Measurements from ENCODE around the gene SLIT3. TPM values are rescaled to one million over a fixed set of nuclear protein-coding genes. Genes with fewer than 3 reads are reported as not detected.
A peak's percentile ranks its signal among the peaks of the same experiment; 100 is the strongest.

Gene SLIT3
- total and polyA plus RNA-seq, 9 of the 15 experiments (the other 6 are each of a cell fraction or from before 2014, with no cell fraction given), result 0.01 to 0.04 TPM; not detected in 7

DNA sequence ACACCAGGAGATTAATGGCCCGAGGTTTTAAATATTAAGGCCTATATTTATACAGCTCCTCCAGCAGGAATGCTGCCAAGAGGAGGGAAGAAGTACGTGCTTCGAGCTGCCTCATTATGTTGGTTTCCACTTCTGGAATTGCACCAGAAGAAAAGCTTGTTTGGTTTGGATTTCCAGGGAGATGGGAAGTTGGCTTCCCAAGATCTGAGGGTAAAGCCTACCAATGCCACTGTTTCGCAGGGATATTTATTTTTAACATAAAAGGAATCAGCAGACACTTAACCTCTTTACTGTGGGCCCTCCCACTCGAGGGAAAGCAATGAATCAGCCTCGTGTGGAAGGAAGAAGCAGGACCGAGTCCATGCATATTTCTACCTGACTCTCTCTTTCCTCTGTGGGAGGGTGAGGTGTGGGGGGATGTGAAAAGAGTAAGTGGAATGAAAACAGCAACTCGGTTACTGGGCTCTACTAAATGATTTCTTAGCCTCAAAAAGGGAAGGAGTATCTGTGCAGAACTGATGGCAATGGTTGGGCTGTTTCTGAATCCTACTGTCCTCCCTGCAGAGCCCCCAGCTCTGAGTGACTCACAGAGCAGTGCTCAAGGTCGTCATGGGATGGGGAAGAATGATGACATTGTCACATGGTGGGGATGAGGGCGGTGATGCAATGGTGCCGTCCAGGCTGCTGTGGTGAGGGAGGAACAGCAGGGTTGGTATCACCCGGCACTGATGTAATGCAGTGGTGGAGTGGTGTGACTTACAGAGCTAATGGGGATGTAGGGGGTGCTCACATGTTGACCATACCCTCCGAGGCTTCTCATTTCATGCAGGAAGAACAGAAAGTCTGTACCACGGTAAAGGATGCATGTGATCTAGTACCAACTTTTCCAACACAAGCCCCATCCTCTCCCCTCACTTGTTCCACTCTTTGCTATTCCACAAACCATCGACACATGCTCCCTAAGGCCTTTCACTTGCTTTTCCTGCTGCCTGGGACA, 506.8 kb downstream of the SLIT3 start (continued):
- TF ChIP-seq SIN3A (IDR thresholded peaks at IDR 0.05; ENCODE audit: borderline replicate concordance in 2 of 2, control insufficient read depth in 1 of 2, low read depth in 2 of 2, low read length in 2 of 2), result no peak
- TF ChIP-seq ZNF274 (IDR thresholded peaks at IDR 0.05; ENCODE audit: borderline replicate concordance, low read depth, low read length), result no peak
- no peak for TF ChIP-seq ETV6 (IDR thresholded peaks at IDR 0.05; ENCODE audit: borderline replicate concordance in 1 of 2, low read depth in 2 of 2, low read length in 1 of 2)
- TF ChIP-seq ETV6 (CRISPR knock-in tag; IDR thresholded peaks at IDR 0.05; ENCODE audit: borderline replicate concordance), result no peak
- no peak for TF ChIP-seq KDM4B (IDR thresholded peaks at IDR 0.05; ENCODE audit: borderline replicate concordance in 2 of 2, low read depth in 1 of 2)
- no peak for TF ChIP-seq BRD9 (IDR thresholded peaks at IDR 0.05; ENCODE audit: low read depth, partially characterized antibody)
- no peak for TF ChIP-seq NCOA4 (IDR thresholded peaks at IDR 0.05; ENCODE audit: partially characterized antibody)
- TF ChIP-seq ZNF384 (IDR thresholded peaks at IDR 0.05; ENCODE audit: low read depth, low read length), result no peak
- no peak for TF ChIP-seq ZNF707 (CRISPR knock-in tag; conservative IDR thresholded peaks at IDR 0.05)
- no peak for TF ChIP-seq ZNF324 (CRISPR knock-in tag; IDR thresholded peaks at IDR 0.05)
- TF ChIP-seq, protein P1, sequence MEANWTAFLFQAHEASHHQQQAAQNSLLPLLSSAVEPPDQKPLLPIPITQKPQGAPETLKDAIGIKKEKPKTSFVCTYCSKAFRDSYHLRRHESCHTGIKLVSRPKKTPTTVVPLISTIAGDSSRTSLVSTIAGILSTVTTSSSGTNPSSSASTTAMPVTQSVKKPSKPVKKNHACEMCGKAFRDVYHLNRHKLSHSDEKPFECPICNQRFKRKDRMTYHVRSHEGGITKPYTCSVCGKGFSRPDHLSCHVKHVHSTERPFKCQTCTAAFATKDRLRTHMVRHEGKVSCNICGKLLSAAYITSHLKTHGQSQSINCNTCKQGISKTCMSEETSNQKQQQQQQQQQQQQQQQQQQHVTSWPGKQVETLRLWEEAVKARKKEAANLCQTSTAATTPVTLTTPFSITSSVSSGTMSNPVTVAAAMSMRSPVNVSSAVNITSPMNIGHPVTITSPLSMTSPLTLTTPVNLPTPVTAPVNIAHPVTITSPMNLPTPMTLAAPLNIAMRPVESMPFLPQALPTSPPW (CRISPR knock-in tag; IDR thresholded peaks at IDR 0.05), result 0 out of 2 replicates have a peak, but pooled peaks have one; percentile 13
- TF ChIP-seq SRSF3 (IDR thresholded peaks at IDR 0.05; ENCODE audit: insufficient read depth, low read length), result no peak
- TF ChIP-seq, protein P2, sequence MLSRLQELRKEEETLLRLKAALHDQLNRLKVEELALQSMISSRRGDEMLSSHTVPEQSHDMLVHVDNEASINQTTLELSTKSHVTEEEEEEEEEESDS (CRISPR knock-in tag; IDR thresholded peaks at IDR 0.05), result no peak
- no peak for TF ChIP-seq CSDE1 (IDR thresholded peaks at IDR 0.05)
- no peak for TF ChIP-seq NFXL1 (CRISPR knock-in tag; IDR thresholded peaks at IDR 0.05)
- TF ChIP-seq BRCA1 (IDR thresholded peaks at IDR 0.05), result no peak
- no peak for TF ChIP-seq BRCA1 (CRISPR knock-in tag; IDR thresholded peaks at IDR 0.05)
- TF ChIP-seq, protein P3, sequence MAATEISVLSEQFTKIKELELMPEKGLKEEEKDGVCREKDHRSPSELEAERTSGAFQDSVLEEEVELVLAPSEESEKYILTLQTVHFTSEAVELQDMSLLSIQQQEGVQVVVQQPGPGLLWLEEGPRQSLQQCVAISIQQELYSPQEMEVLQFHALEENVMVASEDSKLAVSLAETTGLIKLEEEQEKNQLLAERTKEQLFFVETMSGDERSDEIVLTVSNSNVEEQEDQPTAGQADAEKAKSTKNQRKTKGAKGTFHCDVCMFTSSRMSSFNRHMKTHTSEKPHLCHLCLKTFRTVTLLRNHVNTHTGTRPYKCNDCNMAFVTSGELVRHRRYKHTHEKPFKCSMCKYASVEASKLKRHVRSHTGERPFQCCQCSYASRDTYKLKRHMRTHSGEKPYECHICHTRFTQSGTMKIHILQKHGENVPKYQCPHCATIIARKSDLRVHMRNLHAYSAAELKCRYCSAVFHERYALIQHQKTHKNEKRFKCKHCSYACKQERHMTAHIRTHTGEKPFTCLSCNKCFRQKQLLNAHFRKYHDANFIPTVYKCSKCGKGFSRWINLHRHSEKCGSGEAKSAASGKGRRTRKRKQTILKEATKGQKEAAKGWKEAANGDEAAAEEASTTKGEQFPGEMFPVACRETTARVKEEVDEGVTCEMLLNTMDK (IDR thresholded peaks at IDR 0.05; ENCODE audit: borderline replicate concordance, insufficient read depth, low read depth, low read length, poor library complexity, severe bottlenecking), result no peak
- TF ChIP-seq TFAM (CRISPR knock-in tag; conservative IDR thresholded peaks at IDR 0.05), result no peak
- TF ChIP-seq POLR2B (IDR thresholded peaks at IDR 0.05; ENCODE audit: low read depth, partially characterized antibody), result no peak
- no peak for TF ChIP-seq GATAD2A (IDR thresholded peaks at IDR 0.05)
- TF ChIP-seq ZNF354B (CRISPR knock-in tag; IDR thresholded peaks at IDR 0.05), result no peak
- no peak for TF ChIP-seq MEF2D (tag; conservative IDR thresholded peaks at IDR 0.05; ENCODE audit: low read depth)
